Endothelial cell (in vitro differentiated cells): ENCODE results near the gene PDCD4. TPM values are rescaled to one million over a fixed set of nuclear protein-coding genes. Genes with fewer than 3 reads are reported as not detected.

Experiments
- DNase-seq: peaks from one replicate; pipeline ENCODE4 v3.0.0; 2021; ENCODE audit warnings: low spot score
- H3K27ac Mint-ChIP-seq: one replicate; pipeline ENCODE4 v1.8.0; 2021; ENCODE audit warnings: mixed read lengths, inconsistent platforms; ENCODE audit not compliant: unreplicated experiment
- H3K27me3 Mint-ChIP-seq: one replicate; pipeline ENCODE4 v1.8.0; 2021; ENCODE audit warnings: mild to moderate bottlenecking, moderate library complexity, mixed read lengths, inconsistent platforms; ENCODE audit not compliant: unreplicated experiment
- H3K36me3 Mint-ChIP-seq: one replicate; pipeline ENCODE4 v1.8.0; 2021; ENCODE audit warnings: mild to moderate bottlenecking, low read depth, mixed read lengths, inconsistent platforms; ENCODE audit not compliant: unreplicated experiment
- H3K4me1 Mint-ChIP-seq: one replicate; pipeline ENCODE4 v1.8.0; 2021; ENCODE audit warnings: mild to moderate bottlenecking, mixed read lengths, inconsistent platforms; ENCODE audit not compliant: unreplicated experiment
- H3K4me3 Mint-ChIP-seq: one replicate; pipeline ENCODE4 v1.8.0; 2021; ENCODE audit warnings: mild to moderate bottlenecking, mixed read lengths, inconsistent platforms; ENCODE audit not compliant: unreplicated experiment
- H3K9me3 Mint-ChIP-seq: one replicate; pipeline ENCODE4 v1.8.0; 2021; ENCODE audit warnings: mixed read lengths, inconsistent platforms; ENCODE audit not compliant: unreplicated experiment
- total RNA-seq: library from RNA; stranded (reverse); fragmentation: NEBNext Ultra II Directional; extraction: Animal tissue kit (Norgen Biotek cat#: 25700); gene quantifications from one replicate; pipeline ENCODE4 v1.2.1, GENCODE V29; 2021; ENCODE audit not compliant: unreplicated experiment
- TF ChIP-seq, protein P1 (sequence below): fragments of 200-600 bp; sonication (generic); IDR thresholded peaks from one replicate; pipeline ENCODE4 v1.5.0; 2021; ENCODE audit warnings: antibody characterized with exemption; ENCODE audit not compliant: unreplicated experiment

The PDCD4 gene
- total RNA-seq, 1 donor from 2014 or later: 50.4 TPM

DNA sequence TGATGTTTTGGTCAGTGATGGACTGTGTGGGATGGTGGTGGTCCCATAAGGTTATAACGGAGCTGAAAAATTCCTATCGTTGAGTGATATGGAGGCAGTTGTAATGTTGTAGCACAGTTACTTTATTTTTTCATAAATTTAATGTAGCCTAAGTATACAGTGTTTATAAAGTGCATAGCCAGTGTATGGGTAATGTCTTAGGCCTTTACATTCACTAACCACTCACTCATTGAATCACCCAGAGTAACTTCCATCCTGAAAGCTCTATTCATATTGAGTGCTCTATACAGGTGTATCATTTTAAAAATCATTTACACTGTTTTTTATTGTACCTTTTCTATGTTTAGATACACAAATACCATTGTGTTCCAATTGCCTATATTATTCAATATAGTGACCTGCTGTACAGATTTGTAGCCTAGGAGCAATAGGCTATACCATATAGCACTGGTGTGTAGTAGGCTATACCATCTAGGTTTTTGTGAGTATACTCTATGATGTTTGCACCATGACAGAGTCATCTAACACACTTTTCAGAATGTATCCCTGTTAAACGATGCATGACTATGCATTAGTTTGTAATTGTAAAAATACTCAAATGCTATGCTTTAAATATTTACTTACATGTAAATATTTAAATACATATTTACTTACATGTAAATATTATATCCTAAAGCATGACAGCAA is 21.0 kb downstream of the PDCD4 start:
- TF ChIP-seq, protein P1, sequence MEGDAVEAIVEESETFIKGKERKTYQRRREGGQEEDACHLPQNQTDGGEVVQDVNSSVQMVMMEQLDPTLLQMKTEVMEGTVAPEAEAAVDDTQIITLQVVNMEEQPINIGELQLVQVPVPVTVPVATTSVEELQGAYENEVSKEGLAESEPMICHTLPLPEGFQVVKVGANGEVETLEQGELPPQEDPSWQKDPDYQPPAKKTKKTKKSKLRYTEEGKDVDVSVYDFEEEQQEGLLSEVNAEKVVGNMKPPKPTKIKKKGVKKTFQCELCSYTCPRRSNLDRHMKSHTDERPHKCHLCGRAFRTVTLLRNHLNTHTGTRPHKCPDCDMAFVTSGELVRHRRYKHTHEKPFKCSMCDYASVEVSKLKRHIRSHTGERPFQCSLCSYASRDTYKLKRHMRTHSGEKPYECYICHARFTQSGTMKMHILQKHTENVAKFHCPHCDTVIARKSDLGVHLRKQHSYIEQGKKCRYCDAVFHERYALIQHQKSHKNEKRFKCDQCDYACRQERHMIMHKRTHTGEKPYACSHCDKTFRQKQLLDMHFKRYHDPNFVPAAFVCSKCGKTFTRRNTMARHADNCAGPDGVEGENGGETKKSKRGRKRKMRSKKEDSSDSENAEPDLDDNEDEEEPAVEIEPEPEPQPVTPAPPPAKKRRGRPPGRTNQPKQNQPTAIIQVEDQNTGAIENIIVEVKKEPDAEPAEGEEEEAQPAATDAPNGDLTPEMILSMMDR: no peak
- no peaks in the 10 kb centered on the region for H3K9me3 Mint-ChIP-seq
- peaks cover 3% of the 10 kb centered on the region for H3K36me3 Mint-ChIP-seq
- H3K27me3 Mint-ChIP-seq: peaks cover 1% of the 10 kb centered on the region
- H3K27ac Mint-ChIP-seq: no peak overlapping the region
- H3K4me1 Mint-ChIP-seq: no peaks in the 10 kb centered on the region
- no peak for DNase-seq
- no peak overlapping the region for H3K4me3 Mint-ChIP-seq

DNA sequence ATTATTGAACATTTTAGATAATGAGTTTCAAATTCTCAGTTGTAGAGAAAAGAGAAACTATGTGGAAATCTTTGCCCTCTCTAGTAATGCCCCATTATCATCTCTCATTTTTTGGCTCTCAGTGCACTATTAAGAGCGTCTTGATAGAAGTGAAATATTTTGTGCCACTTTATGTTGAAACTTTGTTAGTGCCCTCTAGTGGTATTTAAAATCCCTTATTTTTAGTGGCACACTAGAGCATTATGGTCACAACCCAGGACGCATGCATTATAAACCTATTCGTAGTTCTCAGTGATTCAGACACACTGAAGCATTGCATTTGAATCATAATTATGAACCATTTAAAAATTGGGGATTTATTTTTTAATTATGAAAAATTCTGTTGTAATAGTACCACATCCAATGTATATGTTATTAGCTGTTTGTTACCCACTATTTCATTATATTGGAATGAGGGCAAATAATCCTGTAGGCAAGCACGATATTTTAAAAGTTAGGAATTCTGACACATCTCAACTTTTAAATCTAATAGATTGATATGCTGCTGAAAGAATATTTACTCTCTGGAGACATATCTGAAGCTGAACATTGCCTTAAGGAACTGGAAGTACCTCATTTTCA is 21.9 kb downstream of the PDCD4 start:
- no peak overlapping the region for H3K4me3 Mint-ChIP-seq

DNA sequence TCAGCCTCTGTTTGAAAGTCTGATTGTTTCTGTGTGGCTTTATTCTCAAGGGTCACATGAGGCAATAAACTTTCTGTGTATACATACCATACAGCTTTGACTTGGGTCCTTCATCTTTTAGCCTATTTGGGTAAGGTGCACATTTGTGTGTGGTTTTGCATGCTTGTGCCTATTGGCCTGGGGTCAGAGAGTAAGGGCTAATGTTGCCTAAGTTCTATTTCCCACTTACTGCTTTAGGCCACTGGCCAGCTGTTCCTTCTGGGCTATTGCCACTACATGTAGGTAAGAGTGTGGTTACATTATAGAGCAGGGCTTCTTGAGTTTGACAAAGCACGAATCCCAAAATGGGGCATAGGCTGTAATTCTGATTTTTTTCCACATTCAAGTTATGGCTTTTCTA is 25.5 kb downstream of the PDCD4 start:
- TF ChIP-seq, protein P1: no peak
- H3K4me3 Mint-ChIP-seq: no peak overlapping the region

More for the DNA sequence above, 21.9 kb downstream of the PDCD4 start:
- Mint-ChIP-seq H3K4me1 (no peaks in the 10 kb centered on the region), H3K27me3 (peaks cover 1% of the 10 kb centered on the region), H3K27ac (no peak overlapping the region), H3K9me3 (no peaks in the 10 kb centered on the region), H3K36me3 (peaks cover 3% of the 10 kb centered on the region)
- DNase-seq: no peak
- TF ChIP-seq, protein P1: peak; percentile 74

DNA sequence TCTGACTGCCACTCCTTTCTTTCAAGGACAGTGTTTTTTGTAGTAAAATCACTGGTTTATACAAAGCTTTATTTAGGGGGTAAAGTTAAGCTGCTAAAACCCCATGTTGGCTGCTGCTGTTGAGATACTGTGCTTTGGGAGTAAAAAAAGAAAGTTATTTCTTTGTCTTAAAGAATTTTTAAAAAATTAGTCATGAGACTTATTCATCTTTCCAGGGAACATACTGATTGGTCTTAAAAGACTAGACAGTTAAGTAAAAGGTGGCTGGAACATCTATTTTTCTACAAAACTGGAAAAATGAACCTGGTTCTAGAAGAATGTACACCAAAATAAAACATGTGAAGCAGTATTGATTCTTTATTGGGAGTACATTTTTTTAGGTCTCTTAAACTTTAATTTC is 26.7 kb downstream of the PDCD4 start:
- Mint-ChIP-seq H3K4me3 (no peak overlapping the region), H3K27me3 (peaks cover 1% of the 10 kb centered on the region), H3K4me1 (peaks cover 4% of the 10 kb centered on the region), H3K27ac (no peak overlapping the region), H3K36me3 (peaks cover 3% of the 10 kb centered on the region), H3K9me3 (no peaks in the 10 kb centered on the region)
- TF ChIP-seq, protein P1: no peak
- DNase-seq: no peak

More for the DNA sequence above, 25.5 kb downstream of the PDCD4 start:
- no peak for DNase-seq
- Mint-ChIP-seq H3K27ac (no peak overlapping the region), H3K4me1 (no peaks in the 10 kb centered on the region), H3K27me3 (peaks cover 1% of the 10 kb centered on the region), H3K36me3 (peaks cover 3% of the 10 kb centered on the region), H3K9me3 (no peaks in the 10 kb centered on the region)

DNA sequence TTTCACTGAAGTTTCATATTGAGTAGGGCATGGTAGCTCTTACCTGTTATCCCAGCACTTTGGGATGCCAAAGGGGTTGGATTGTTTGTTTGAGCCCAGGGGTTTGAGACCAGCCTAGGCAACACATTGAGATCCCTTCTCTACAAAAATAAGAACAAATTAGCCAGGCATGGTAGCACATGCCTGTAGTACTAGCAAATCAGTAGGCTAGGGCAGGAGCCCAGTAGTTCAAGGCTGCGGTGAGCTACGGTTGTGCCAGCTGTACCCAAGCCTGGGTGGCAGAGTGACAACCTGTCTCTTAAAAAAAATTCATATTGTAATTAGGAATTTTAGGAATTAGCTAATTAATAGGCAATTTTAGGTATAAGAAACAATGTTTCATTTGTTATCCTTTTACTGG is 29.3 kb downstream of the PDCD4 start:
- no peaks in the 10 kb centered on the region for H3K9me3 Mint-ChIP-seq
- peaks cover 3% of the 10 kb centered on the region for H3K36me3 Mint-ChIP-seq
- TF ChIP-seq, protein P1: no peak
- no peak overlapping the region for H3K4me3 Mint-ChIP-seq
- DNase-seq: no peak
- H3K27me3 Mint-ChIP-seq: peaks cover 1% of the 10 kb centered on the region
- peaks cover 6% of the 10 kb centered on the region for H3K4me1 Mint-ChIP-seq
- H3K27ac Mint-ChIP-seq: no peak overlapping the region
